GM21723 (cell line): Measurements from ENCODE around the gene KRTAP2-1.
"Not testable (repeated sequence)": the region's sequence is repeated elsewhere in the genome, so short reads cannot be mapped to it uniquely, and the experiment has no call there.

ENCODE experiments used
- ATAC-seq: cut with Tn5 transposase; IDR thresholded peaks from one replicate; pipeline ENCODE4 v1.9.1; 2021; ENCODE audit warnings: mild to moderate bottlenecking, moderate library complexity; ENCODE audit not compliant: unreplicated experiment

Gene KRTAP2-1

DNA sequence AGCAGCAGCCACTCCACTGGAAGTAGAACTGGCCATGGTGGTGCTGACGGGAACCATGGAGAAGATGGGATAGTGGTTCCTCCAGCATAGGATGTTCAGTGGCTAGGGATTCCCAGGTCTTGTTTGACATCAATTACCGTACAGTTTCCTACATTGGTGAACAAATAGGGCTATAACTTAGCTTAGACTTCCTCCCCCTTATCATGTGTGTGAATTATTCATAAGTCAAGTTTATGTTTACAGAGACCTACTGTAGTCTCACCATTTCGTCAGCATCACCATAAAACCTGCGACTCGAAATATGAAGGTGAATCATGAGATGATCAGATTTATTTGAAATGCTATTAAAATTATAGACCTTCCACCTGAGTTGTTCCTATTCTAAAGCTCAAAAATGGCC is 11.6 kb upstream of the KRTAP2-1 start:
- no peak for ATAC-seq

DNA sequence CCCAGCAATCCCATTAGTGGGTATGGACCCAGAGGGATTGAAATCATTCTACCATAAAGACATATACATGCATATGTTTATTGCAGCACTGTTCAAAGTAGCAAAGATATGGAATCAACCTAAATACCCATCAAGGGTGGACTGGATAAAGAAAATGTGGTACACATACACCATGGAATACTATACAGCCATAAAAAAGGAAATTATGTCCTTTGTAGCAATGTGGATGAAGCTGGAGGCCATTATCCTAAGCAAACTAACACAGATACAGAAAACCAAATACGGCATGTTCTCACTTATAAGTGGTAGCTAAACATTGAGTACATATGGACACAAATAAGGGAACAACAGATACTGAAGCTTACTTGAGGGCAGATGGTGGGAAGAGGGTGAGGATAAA is 10.4 kb upstream of the KRTAP2-1 start:
- ATAC-seq, result no peak

DNA sequence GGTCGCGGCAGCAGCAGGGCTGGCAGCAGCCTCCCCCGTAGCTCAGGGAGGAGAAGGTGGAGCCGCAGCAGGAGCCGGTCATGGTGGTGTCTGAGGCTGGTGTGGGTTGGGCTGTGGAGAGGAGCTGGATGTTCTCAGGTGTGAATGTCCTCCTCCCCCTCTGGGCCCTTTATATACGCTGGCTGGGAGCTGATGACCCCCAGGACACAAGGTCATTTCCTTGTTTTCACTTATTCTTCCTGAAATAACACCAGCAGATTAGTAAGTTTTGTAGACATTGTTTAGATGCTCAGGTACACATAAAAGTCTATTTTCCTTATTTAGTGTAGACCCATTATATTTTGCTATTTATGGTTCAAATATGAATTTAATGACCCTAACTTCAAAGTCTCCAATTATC is 8.0 kb upstream of the KRTAP2-1 start, which contains the start of gene KRTAP2-2:
TSS of gene KRTAP2-2 (minus strand) at position 101 of the 400 bp plus-strand sequence. CDS start at position 82, 19 bp downstream.
- not testable (repeated sequence) for ATAC-seq

DNA sequence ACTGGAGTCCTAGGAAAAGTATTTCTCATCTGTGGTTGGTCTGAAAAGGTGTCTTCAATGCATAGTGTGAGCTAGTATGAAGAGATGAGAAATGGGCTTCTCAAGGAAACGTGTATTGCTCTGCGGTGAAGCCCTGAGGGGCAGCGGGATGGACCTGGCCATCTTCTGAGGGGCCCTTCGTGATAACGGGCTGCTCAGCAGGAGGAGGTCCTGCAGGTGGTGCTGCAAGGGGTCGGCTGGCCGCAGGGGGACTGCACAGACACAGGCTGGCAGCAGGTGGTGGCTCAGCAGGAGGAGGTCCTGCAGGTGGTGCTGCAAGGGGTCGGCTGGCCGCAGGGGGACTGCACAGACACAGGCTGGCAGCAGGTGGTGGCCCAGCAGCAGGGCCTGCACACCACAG is 7.4 kb upstream of the KRTAP2-1 start:
- not testable (repeated sequence) for ATAC-seq

DNA sequence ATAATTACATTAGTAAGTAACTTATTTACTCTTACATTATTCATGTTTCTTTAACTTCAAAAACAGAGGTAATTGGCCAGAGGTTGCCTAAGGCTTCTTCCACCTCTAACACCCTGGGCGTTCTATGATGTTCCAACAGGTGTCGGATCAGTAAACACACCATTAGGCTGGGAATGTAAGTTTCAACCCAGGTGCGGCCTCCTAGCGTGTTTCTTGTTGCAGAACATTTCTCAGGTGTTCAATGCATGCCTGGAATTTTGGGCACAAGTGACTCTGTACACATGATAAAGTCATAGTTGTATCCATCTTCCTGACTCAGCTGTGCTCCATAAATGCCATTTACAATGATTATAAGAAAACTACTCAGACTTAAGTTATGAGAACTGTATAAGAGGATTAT is 6.9 kb upstream of the KRTAP2-1 start:
- ATAC-seq, result no peak

DNA sequence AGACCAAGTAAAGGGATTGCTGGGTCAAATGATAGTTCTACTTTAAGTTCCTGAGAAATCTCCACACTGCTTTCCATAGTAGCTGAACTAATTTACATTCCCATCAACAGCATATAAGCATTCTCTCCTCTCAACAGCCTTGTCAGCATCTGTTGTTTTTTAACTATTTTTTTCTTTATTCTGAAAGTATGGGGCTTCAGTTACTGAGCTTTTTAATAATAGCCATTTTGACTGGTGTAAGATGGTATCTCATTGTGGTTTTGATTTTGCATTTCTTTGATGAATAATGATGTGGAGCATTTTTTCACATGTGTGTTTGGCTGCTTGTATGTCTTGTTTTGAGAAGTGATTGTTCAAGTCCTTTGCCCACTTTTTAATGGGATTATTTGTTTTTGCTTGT is 5.5 kb upstream of the KRTAP2-1 start:
- no peak for ATAC-seq

DNA sequence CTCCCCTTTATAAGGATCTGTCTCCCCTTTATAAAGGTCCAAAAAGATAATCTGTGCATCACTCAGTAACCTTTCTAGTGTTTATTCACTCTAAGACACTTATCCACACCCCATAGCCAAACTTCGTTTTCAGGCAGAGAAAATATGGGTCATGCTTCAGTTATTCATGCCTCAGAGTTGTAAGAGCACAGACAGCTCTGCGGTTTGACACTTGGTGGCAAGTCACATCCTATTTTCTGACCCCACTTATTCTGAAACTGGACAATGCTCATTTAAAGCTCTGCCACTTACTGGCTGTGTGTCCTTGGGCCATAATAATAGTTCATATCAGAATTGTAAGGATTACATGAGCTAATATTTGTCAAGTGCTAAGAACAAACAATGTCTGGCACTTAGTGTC is 2.0 kb upstream of the KRTAP2-1 start:
- no peak for ATAC-seq

DNA sequence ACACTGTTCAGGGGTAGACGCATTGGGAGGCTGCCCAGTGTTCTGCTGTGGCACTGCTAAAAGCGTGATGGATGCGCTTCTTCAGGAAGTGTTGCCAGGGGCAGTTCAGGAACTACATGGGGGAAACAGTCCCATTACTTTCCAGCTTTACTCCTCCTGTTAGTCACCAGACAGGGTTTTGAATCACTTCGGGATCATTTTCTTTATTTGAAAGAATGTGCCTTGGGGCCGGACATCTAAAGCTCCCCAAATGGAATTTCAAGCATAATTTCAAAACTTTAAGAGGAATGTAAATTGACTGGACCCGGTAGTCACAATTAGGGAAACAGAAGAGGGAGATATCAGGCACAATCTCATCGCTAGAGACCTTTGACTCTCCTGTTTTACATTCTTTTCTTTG is 1.3 kb upstream of the KRTAP2-1 start:
- ATAC-seq, result no peak

DNA sequence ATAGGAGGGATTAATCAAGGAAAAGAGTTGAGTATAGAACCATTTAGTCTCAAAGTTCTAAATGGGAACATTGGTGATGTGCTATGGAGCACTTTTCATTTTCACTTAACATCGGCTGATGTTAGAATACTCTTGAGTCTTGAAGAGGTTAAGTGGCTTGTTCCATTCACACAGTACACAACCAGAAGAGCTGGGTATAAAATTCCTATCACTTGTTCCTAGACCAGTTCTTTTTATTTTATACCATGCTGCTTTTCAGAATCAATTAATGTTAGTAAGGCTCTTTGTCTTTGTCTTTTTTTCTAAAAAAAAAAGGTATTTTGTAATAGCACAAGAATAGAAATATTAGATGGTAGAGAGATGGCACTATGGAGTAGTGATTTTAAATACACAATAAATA is 4.2 kb downstream of the KRTAP2-1 start:
- no peak for ATAC-seq

DNA sequence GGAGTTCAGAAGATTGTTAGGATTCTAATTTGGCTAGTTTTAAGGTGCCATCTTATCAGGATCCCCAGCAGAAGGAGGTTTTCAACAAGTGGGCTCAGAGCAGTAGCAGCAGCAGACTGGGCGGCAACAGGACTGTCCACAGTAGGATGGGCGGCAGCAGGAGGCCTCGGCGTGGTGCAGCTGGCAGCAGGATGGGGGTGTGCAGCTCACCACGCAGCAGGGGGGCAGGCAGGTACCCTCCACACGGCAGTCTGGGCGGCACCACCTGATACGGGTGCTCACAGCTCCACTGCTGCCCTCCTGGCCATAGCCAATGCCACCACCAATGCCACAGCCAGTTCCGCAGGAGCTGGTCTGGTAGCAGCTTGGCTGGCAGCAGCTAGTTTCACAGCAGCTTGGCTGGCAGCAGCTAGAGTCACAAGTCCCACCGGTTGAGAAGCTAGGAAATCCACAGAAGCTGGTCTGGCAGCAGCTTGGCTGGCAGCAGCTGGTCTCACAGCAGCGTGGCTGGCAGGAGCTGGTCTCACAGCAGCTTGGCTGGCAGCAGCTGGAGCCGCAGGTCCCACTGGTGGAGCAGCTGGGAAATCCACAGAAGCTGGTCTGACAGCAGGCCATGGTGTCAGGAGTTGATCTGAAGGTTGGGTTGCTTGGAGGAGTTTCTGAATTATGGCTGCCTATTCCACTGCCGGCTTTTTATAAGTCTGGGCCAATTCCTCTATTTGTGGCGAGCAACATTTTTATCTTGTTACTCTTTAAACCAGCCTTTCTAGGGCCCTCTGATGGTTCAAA is 6.1 kb downstream of the KRTAP2-1 start, which contains the start of gene KRTAP1-1:
TSS of gene KRTAP1-1 (minus strand) at position 668 of the 789 bp plus-strand sequence. CDS start at position 615, 53 bp downstream.
- not testable (repeated sequence) for ATAC-seq

DNA sequence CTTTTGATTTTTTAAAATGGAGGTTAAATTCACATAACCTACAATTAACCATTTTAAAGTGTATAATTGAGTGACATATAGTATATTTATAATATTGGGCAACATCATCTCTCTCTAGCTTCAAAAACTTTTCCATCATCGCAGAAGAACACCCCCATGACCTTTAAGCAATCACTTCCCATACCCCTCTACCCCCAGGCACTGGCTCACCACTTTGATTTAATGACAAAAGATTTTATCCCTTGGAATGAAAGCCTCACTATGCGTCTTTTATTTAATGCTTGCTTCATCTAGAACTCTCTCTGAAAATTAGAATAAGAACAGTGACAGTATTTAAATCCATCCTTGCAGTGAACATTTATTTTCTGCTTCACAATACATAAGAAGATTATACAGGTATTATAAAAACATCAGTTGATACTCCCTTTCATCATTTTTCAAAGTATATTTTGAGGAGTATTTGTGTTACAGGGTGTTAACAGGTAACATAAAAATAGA is 9.2 kb downstream of the KRTAP2-1 start:
- no peak for ATAC-seq

DNA sequence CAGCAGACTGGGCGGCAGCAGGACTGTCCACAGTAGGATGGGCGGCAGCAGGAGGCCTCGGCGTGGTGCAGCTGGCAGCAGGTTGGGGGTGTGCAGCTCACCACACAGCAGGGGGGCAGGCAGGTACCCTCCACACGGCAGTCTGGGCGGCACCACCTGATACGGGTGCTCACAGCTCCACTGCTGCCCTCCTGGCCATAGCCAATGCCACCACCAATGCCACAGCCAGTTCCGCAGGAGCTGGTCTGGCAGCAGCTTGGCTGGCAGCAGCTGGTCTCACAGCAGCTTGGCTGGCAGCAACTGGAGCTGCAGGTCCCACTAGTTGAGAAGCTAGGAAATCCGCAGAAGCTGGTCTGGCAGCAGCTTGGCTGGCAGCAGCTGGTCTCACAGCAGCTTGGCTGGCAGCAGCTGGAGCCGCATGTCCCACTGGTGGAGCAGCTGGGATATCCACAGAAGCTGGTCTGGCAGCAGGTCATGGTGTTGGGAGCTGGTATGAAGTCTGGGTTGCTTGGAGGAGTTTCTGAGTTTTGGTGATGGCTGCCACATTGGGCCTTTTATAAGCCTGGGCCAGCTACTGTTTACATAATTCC is 12.7 kb downstream of the KRTAP2-1 start, which contains the start of gene KRTAP1-3:
TSS of gene KRTAP1-3 (minus strand) at position 529 of the 590 bp plus-strand sequence. CDS start at position 476, 53 bp downstream.
- ATAC-seq, result not testable (repeated sequence)

DNA sequence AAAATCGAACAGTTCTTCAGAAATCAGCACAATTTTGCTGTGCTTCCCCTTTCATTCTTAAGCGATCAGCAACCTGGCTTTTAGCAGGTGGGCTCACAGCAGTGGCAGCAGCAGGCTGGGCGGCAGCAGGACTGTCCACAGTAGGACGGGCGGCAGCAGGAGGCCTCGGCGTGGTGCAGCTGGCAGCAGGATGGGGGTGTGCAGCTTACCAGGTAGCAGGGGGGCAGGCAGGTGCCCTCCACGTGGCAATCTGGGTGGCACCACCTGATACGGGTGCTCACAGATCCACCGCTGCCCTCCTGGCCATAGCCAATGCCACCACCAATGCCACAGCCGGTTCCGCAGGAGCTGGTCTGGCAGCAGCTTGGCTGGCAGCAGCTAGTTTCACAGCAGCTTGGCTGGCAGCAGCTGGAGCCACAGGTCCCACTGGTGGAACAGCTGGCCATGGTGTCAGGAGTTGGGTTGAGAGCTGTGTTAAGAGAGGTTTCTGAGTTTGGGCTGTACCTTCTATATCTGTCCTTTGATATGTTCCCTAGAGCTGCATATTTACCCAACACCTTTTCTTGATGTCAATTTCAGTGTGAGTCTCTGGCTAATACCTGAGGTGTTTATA is 17.4 kb downstream of the KRTAP2-1 start, which contains the start of gene KRTAP1-4:
TSS of gene KRTAP1-4 (minus strand) at position 563 of the 613 bp plus-strand sequence. CDS start at position 446, 117 bp downstream.
- no peak for ATAC-seq

DNA sequence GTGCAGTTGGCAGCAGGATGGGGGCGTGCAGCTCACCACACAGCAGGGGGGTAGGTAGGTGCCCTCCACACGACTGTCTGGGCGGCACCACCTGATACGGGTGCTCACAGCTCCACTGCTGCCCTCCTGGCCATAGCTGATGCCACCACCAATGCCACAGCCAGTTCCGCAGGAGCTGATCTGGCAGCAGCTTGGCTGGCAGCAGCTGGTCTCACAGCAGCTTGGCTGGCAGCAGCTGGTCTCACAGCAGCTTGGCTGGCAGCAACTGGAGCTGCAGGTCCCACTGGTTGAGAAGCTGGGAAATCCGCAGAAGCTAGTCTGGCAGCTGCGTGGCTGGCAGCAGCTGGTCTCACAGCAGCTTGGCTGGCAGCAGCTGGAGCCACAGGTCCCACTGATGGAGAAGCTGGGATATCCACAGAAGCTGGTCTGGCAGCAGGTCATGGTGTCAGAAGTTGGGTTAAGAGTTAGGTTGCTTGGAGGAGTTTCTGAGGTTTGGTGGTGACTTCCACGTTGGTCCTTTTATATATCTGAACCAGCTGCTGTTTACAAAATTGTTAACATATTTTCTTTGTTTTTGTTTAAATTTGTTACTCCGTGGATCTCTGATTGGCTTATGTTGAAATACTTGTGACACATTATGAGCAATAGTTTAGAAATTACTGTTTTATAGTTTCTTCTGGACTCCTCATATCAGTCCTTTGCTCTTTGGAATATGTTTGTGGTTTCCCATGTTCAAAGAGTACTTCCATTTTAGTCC is 20.2 kb downstream of the KRTAP2-1 start, which contains the start of gene KRTAP1-5:
TSS of gene KRTAP1-5 (minus strand) at position 494 of the 757 bp plus-strand sequence. CDS start at position 441, 53 bp downstream.
- no peak for ATAC-seq

DNA sequence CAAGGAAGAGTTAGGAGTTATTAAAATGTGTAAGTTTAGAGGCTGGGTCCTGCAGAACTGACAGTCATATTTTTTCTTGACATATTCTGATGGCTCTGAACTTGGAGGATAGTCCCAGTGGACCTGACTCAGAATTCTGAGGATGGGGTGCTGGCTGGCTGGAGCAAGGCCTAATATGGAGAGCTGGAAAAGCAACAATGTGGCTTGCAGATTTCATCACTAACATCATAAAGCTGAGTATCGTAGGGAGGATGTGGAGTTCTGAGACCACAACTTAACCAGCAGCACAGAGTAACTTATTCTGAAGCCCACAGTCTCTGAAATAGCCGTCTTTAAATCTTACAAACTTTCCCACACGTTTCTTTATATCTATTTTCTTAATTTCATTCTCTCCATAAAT is 22.4 kb downstream of the KRTAP2-1 start:
- no peak for ATAC-seq

DNA sequence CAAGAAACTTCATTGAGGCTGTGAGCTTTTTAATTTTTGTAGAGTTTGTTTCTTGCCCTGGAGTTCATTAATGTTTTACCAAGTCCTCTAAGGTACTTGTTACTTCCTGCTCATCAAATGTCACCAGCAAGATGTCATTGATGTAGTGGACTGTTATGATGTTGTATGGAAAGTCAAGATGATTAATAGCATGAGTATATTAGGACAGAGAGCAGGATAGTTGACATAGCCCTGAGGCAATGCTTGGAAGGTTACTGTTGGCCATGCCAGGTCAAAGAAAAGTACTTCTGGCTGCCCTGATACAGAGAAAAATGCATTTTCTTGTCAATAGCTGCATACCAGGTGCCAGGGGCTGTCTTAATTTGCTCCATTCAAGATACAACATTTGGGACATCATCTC is 26.8 kb downstream of the KRTAP2-1 start:
- no peak for ATAC-seq

DNA sequence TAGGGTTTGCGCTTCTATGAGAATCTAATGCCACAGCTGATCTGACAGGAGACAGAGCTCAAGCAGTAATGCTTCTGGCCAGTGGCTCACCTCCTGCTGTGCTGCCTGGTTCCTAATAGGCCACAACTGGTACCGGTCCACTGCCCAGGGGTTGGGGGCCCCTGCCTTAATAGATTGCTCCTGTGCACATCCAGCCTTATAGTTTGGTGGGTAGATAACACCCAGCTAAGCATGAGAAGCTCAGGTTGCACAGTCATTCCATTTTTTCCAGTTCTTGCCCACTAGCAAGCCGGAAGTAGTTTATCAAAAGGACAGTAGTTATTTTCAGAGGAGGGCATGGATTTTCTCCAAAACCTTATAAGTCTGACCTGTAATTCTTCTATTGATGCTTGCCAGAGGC is 27.7 kb downstream of the KRTAP2-1 start:
- ATAC-seq, result no peak

DNA sequence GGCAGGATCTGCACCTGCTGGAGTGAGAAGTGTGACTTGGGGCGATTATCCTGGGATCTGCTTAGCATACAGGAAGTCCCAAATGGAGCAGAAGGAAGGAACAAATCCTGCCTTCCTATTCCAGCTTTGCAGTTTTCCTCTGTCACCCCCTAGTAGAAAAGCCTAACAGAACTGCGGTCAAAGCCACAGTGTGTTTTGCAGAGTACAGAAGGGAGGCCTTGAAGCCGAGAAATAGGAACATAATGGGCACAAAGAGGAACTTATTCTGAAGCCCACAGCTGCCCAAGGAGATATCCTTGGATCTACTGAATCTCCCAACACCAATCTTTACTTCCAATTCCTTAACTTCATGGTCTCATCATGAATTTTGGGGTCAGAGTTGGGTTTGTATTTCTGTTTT is 28.6 kb downstream of the KRTAP2-1 start:
- no peak for ATAC-seq

DNA sequence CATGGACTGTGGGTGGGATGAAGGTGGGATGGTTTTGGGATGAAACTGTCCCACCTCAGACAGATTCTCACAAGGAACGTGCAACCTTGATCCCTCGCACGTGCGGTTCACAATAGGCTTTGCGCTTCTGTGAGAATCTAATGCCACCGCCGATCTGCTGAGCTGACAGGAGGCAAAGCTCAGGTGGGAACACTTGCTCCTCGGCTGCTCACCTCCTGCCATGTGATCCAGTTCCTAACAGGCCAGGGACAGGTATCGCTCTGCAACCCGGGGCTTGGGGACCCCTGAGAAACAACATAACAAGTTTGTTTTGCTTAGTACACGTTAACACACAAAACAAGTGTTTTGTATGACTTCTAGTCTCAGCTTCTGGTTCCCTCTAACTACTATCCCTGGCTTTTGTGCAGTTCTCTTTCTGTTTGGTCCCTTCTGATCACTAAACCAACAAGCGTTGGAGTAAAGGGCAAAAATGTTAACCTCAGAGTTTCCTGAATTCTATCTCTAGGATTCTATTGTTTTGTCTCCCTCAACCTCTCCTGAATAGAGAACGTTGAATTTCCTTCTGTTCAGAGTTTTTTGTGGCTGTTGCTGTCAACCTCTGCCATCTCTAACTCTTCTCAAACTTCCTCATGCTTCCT is 30.4 kb downstream of the KRTAP2-1 start:
- no peak for ATAC-seq

DNA sequence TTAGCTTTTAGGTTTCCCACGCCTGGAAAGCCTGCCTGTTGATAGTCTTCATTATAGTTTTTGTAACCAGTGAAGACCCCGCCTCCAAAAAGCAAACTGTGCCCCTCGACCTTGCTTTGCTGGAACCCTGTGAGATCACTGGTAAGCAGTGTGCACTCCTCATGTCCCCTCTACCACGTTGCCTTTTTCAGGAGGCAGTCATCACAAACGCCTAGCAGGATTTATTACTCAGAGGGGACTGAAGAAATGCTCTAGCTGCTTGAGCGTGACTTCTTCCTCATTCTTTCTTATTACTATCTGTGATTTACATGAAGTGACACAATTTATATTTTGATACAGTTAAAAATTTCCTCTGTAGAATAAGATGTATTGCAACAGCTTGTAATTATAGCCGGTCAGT is 31.7 kb downstream of the KRTAP2-1 start:
- no peak for ATAC-seq
